Hepatocyte (in vitro differentiated cells): ENCODE data around the gene GUCY1A1. TPM values are rescaled to one million over a fixed set of nuclear protein-coding genes. Genes with fewer than 3 reads are reported as not detected.

Source experiments
- DNase-seq: peaks from one replicate; pipeline ENCODE4 v3.0.0-alpha.2; 2016; ENCODE audit warnings: low spot score
- H2AFZ ChIP-seq: fragments of 200-600 bp; sonication (generic); 2 replicates; pipeline ENCODE4 v1.6.0; 2016; ENCODE audit warnings: antibody characterized with exemption, mild to moderate bottlenecking
- H3K27ac ChIP-seq: fragments of 200-600 bp; sonication (generic); 2 replicates; pipeline ENCODE4 v1.5.1; 2016; ENCODE audit warnings: mild to moderate bottlenecking
- H3K27me3 ChIP-seq: fragments of 200-600 bp; sonication (generic); 2 replicates; pipeline ENCODE4 v1.6.1; 2016
- H3K36me3 ChIP-seq: fragments of 200-600 bp; sonication (generic); replicated peaks from 2 replicates; pipeline ENCODE4 v1.5.1; 2016; ENCODE audit warnings: low read depth; ENCODE audit not compliant: insufficient read depth
- H3K4me1 ChIP-seq: fragments of 200-600 bp; sonication (generic); 2 replicates; pipeline ENCODE4 v1.5.1; 2016; ENCODE audit warnings: mild to moderate bottlenecking, moderate library complexity; ENCODE audit not compliant: insufficient read depth
- H3K4me2 ChIP-seq: fragments of 200-600 bp; sonication (generic); 2 replicates; pipeline ENCODE4 v1.6.0; 2016
- H3K4me3 ChIP-seq: fragments of 200-600 bp; sonication (generic); 2 replicates; pipeline ENCODE4 v1.5.1; 2016; ENCODE audit warnings: mild to moderate bottlenecking
- H3K79me2 ChIP-seq: fragments of 200-600 bp; sonication (generic); 2 replicates; pipeline ENCODE4 v1.6.0; 2017; ENCODE audit warnings: mild to moderate bottlenecking
- H3K9me2 ChIP-seq: fragments of 200-600 bp; sonication (generic); replicated peaks from 2 replicates; pipeline ENCODE4 v1.6.0; 2017; ENCODE audit warnings: mild to moderate bottlenecking; ENCODE audit not compliant: insufficient read depth
- H3K9me3 ChIP-seq: fragments of 200-600 bp; sonication (generic); 2 replicates; pipeline ENCODE4 v1.5.1; 2016; ENCODE audit warnings: low read depth, mild to moderate bottlenecking
- H4K20me1 ChIP-seq: fragments of 200-600 bp; sonication (generic); 2 replicates; pipeline ENCODE4 v1.6.0; 2016; ENCODE audit warnings: mild to moderate bottlenecking; ENCODE audit not compliant: insufficient read depth, poor library complexity, severe bottlenecking
- EZH2 ChIP-seq: fragments of 200-600 bp; sonication (generic); IDR thresholded peaks from 2 replicates; pipeline ENCODE4 v1.6.1; 2016; ENCODE audit warnings: antibody characterized with exemption, mild to moderate bottlenecking, borderline replicate concordance
- EZH2phosphoT487 ChIP-seq: fragments of 200-600 bp; sonication (generic); IDR thresholded peaks from one replicate; pipeline ENCODE4 v1.6.1; 2018; ENCODE audit warnings: antibody characterized with exemption, mild to moderate bottlenecking, low read depth, moderate library complexity; ENCODE audit not compliant: unreplicated experiment, severe bottlenecking
- WGBS: methylation state at CpG from one replicate; pipeline ENCODE4 v1.1.6; 2016; ENCODE audit warnings: low lambda C conversion rate; ENCODE audit errors: missing lambda C conversion rate; 5-methylcytosine and 5-hydroxymethylcytosine counted together
- polyA plus RNA-seq: library from polyadenylated mRNA; unstranded; fragments of >200 nt; fragmentation: Nextera tagmentation; extraction: Ambion mirVana; gene quantifications from 2 replicates; pipeline ENCODE4 v1.2.1, GENCODE V29; 2016
- total RNA-seq: library from RNA; depleted of rRNA; stranded (reverse); fragments of >200 nt; gene quantifications from 2 replicates; pipeline ENCODE4 v1.2.3, GENCODE V29; 2014
- TF ChIP-seq, protein P1 (sequence below): fragments of 200-600 bp; sonication (generic); IDR thresholded peaks from 2 replicates; pipeline ENCODE4 v1.5.1; 2016; ENCODE audit warnings: antibody characterized with exemption, mild to moderate bottlenecking; ENCODE audit not compliant: poor library complexity

Gene GUCY1A1
- total and polyA plus RNA-seq, 2 experiments from 2014 or later = 25.7 to 41.2 TPM

DNA sequence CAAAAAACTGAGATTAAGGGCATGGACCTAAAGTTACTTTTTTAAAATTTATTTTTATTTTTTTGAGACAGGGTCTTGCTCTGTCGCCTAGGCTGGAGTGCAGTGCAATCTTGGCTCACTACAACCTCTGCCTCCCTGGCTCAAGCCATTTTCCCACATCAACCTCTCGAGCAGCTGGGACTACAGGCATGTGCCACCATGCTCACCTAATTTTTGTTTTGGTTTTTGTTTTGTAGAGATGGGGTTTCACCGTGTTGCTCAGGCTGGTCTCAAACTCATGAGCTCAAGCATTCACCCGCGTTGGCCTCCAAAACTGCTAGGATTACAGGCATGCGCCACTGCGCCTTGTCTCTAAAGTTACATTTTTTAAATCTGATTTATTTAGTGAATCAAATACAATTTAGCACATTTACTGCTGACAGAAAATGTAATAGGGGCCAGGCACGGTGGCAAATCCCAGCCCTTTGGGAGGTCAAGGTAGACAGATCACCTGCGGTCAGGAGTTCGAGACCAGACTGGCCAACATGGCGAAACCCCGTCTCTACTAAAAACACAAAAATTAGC, 38.3 kb downstream of the GUCY1A1 start:
- Histone ChIP-seq H3K9me2 (no peaks in the 10 kb centered on the region), H3K9me3 (no peaks in the 10 kb centered on the region), H3K36me3 (no peaks in the 10 kb centered on the region), H3K79me2 (no peaks in the 10 kb centered on the region), H2AFZ (no peak overlapping the region), H3K4me3 (no peak overlapping the region), H3K4me2 (no peak overlapping the region), H3K27me3 (no peaks in the 10 kb centered on the region), H3K27ac (no peak overlapping the region), H3K4me1 (peaks cover 5% of the 10 kb centered on the region), H4K20me1 (no peaks in the 10 kb centered on the region)
- 89% methylated on average over 12 of the region's 12 CpGs for WGBS
- no peak for TF ChIP-seq EZH2
- TF ChIP-seq, protein P1, sequence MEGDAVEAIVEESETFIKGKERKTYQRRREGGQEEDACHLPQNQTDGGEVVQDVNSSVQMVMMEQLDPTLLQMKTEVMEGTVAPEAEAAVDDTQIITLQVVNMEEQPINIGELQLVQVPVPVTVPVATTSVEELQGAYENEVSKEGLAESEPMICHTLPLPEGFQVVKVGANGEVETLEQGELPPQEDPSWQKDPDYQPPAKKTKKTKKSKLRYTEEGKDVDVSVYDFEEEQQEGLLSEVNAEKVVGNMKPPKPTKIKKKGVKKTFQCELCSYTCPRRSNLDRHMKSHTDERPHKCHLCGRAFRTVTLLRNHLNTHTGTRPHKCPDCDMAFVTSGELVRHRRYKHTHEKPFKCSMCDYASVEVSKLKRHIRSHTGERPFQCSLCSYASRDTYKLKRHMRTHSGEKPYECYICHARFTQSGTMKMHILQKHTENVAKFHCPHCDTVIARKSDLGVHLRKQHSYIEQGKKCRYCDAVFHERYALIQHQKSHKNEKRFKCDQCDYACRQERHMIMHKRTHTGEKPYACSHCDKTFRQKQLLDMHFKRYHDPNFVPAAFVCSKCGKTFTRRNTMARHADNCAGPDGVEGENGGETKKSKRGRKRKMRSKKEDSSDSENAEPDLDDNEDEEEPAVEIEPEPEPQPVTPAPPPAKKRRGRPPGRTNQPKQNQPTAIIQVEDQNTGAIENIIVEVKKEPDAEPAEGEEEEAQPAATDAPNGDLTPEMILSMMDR = no peak
- TF ChIP-seq EZH2phosphoT487 = no peak
- DNase-seq = no peak

DNA sequence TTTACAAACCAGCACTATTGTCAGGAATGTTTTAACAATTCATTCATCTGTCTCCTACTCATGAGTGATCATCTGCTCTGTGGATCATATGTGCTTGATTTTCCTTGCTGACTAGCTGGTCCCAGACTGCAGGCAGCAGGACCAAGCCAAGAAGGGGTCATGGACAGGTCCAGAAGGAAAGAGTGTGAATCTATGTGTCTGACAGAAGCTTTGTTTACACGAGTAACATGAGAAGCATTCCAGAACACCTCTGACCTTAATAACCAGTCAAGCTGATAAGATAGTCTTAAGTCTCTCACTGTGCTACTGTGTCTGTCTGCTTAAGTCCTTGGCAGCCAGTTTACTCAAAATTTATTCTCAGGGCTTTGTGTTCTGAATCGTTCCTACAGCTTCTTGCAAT, 39.0 kb downstream of the GUCY1A1 start:
- Histone ChIP-seq H4K20me1 (no peaks in the 10 kb centered on the region), H2AFZ (no peak overlapping the region), H3K27me3 (no peaks in the 10 kb centered on the region), H3K9me2 (no peaks in the 10 kb centered on the region), H3K9me3 (no peaks in the 10 kb centered on the region), H3K4me3 (no peak overlapping the region), H3K27ac (no peak overlapping the region), H3K36me3 (no peaks in the 10 kb centered on the region), H3K4me1 (peaks cover 5% of the 10 kb centered on the region), H3K4me2 (peak overlapping the region; percentile 38), H3K79me2 (no peaks in the 10 kb centered on the region)
- WGBS = 4% methylated on average over 2 of the region's 2 CpGs
- peak; percentile 93 for TF ChIP-seq EZH2phosphoT487
- TF ChIP-seq, protein P1 = no peak
- peak; percentile 41 for DNase-seq

DNA sequence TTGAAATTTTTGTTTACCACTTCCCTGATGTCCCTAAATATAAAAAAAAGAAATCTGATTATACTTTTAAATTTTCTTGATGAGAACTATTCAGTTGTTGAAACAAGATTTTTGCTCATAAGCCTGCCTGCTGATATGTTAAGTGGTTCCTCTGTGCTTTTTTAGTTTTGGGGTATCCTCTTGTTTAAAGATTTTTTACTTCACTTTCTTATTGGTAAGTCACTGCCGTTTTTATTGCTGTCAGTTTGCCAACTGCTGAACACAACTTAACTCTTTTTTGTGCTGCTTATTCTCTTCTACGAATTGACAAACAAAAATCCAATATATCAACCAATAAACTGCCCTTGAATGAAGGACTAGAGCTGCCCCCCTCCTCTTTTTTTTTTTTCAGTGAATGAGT, 39.5 kb downstream of the GUCY1A1 start:
- Histone ChIP-seq H3K9me3 (no peaks in the 10 kb centered on the region), H4K20me1 (no peaks in the 10 kb centered on the region), H2AFZ (no peak overlapping the region), H3K79me2 (no peaks in the 10 kb centered on the region), H3K4me2 (no peak overlapping the region), H3K27me3 (no peaks in the 10 kb centered on the region), H3K4me1 (peaks cover 5% of the 10 kb centered on the region), H3K4me3 (no peak overlapping the region), H3K27ac (no peak overlapping the region), H3K36me3 (no peaks in the 10 kb centered on the region), H3K9me2 (no peaks in the 10 kb centered on the region)
- no peak for DNase-seq
- 22% methylated on average over 2 of the region's 2 CpGs for WGBS
- TF ChIP-seq, protein P1 = no peak
- TF ChIP-seq EZH2 (no peak), EZH2phosphoT487 (no peak)
